Measurements from ENCODE around the gene SOCS1.

Gene SOCS1

DNA sequence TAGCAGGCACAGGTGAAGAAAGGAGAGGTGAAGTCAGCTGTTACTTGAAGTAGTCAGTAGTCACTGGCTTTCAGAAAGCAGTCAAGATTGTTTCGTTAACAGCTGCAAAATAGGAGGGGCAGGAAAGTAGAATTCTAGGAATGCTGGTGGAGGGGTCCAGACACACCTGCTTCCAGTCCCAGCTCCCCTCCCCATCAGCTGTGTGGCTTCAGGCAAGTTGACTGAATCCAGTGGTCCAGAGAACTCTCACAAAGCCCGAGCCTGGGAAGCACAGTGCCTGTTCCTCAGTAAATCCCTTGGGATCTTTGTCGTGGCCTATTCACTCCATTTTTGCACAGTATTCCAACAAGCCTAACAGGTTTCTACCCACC lies 4.6 kb upstream of the SOCS1 start:
- DNase-seq (ENCODE audit: low spot score): no peak

DNA sequence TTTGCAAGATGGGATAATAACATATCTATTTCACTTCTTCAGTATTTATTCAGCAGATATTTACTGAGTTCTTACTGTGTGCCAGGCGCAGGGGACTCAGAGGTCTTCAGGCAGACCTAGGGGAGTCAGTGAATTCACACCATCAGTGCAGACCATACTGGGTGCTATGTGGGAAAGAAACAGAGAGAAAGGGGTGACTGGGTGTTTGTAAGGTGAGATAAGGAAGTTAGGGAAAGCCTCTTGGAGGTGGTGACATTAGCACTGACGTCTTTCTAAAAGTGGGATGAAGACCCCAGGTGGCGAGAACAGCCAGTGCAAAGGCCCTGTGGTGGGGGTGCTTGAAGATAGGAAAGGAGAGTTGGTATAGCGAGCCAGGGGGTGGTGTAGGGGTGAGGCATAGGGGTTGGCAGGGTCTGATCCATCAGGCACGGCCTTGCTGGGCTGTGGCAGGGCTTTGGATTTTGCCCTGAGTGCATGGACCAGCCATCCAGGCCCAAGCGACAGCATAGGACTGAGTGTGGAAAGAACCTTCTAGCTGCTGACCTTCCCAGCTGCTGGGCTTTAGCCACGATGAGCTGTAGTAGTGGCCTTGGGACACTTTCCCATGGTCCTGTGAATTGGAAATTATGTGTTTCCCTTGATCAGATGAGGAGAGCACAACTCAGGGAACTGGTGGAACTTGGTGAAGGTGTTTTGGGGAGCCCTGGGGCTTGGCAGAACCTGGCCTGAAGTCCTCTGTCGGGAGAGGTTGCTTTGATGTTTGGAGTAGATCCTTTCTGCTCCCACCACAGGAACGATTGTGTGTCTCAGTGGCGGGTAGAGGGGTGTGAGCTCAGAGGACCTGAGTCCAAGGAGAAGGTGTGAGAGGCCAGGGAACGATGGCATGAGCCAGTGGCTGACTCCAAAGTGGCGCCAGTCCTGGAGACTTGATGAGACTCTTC lies 3.9 kb upstream of the SOCS1 start:
- no peak for DNase-seq (ENCODE audit: low spot score)

DNA sequence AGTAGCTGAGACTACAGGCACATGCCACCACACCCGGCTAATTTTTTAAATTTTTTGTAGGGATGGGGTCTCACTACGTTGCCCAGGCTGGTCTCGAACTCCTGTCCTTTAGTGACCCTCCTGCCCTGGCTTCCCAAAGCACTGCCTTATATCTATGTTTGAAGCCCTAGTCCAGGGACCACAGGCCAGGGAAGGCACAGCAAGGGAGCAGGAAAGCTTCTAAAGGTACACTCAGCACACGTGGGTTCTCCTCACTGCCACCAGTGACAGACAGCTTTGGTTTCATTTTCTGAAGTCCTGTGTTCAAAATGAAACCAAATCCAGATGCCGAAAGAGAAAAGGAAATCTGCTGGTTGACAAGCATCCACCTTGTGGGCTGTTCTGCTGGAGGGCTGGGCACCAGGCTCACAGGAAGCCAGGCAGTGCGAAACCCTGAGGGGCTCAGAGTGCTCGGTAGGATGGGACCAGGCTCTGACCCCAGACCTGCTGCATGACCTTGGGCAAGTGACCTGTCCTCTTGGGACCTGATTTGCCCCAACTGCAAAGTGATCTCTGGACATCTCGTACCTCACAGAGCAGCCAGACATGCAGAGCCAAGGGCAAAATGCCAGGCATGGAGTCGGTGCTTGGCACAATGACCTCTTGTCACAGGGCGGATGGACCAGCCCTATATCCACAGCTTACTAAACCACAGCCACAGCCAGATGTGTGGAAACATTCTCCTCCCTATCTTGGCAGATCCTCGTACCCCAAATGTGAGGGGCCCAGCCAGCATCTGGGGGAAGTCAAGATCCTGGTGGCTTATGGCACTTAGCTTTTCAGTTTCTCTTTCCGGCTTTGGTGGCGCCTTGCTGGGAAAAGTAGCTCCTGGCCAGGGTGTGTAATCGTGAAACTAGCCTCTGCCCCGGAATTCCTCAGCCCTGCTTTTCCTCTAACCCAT lies 2.8 kb upstream of the SOCS1 start:
- no peak for DNase-seq (ENCODE audit: low spot score)

GRCh38 chr16:11257131-11257938 lies 1.3 kb upstream of the SOCS1 start:
- peak; percentile 81 for DNase-seq (ENCODE audit: low spot score)

- DNase-seq (ENCODE audit: low spot score): peak; percentile 79
Observed at GRCh38 chr16:11256661-11257130, 692 bp upstream of the SOCS1 start.

DNA sequence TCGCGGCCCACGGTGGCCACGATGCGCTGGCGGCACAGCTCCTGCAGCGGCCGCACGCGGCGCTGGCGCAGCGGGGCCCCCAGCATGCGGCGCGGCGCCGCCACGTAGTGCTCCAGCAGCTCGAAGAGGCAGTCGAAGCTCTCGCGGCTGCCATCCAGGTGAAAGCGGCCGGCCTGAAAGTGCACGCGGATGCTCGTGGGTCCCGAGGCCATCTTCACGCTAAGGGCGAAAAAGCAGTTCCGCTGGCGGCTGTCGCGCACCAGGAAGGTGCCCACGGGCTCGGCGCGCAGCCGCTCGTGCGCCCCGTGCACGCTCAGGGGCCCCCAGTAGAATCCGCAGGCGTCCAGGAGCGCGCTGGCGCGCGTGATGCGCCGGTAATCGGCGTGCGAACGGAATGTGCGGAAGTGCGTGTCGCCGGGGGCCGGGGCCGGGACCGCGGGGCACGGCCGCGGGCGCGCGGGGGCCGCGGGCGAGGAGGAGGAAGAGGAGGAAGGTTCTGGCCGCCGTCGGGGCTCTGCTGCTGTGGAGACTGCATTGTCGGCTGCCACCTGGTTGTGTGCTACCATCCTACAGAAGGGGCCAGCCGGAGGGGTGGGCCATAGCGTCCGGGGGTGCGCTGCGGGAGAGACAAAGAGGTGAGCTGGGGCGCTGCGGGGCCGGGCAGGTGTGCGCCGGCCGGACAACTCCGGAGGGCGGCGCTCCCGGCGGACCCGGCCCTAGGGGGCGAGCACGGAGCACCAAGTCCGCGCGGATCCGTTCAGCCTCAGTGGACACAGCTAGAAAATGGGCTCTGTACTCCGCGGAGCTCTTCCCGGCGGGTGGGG lies 879 bp downstream of the SOCS1 start:
- DNase-seq (ENCODE audit: low spot score): peak; percentile 71

GRCh38 chr16:11253995-11254912 lies 1.8 kb downstream of the SOCS1 start:
- DNase-seq (ENCODE audit: low spot score): no peak

- no peak for DNase-seq (ENCODE audit: low spot score)
Observed at GRCh38 chr16:11253009-11253994, 2.7 kb downstream of the SOCS1 start.

DNA sequence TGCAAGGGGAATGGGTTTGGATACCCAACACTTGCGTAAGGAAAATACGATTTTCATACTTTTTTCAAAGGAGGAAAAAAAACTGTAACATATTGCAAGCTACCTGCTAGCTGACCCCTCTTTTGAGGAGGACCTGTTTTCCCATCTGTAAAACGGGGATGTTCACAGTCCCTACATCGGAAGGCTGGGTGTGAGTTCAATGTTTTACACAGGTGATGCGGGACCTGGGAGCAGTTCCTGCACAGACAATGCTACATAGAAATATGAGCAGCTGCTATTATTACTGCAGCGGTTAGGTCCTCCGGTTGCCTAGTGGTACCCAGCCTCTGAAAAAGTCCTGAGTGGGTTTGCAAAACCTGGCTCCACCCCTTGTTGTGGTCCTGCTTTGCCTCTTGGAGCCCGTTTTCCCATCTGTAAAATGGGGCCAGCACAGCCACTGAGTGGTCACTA lies 3.5 kb downstream of the SOCS1 start:
- DNase-seq (ENCODE audit: low spot score): no peak

DNA sequence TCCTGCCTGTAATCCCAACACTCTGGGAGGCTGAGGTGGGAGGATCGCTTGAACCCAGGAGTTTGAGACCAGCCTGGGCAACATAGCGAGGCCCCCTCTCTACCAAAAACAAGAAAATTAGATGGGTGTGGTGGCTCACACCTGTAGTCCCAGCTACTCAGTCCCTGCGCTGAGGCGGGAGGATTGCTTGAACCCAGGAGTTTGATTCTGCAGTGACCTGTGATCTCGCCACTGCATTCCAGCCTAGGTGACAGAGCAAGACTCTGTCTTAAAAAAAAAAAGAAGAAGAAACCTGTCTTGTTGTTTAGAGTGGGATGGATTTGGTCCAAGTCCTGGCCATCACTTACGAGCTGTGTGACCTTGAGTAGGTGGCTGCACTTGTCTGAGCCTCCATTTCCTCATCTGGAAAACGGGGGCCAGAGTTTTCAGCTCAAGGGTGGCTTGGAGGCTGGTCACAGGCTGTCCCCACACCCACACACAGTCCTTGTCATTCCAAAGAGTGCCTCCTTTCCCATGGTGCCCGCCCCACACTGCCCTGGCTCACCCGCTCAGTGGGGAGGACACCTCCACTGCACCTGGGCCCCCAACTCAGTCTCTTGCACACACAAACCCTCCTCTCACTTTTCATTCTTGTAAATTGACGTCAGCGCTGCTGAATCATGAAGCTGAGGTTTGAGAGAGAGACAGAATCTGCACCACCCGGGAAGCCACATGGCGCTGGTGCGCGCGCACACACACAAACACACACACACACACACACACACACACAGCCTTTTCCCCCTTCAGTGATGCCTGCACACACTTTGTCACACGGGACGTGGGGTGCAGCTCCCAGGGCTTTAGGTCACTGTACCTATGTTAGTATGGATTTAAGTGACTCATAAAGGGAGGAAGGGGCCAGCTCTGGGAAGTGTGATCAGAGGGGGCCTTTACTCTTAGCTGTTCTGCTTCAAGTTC lies 4.2 kb downstream of the SOCS1 start:
- DNase-seq (ENCODE audit: low spot score): no peak

DNA sequence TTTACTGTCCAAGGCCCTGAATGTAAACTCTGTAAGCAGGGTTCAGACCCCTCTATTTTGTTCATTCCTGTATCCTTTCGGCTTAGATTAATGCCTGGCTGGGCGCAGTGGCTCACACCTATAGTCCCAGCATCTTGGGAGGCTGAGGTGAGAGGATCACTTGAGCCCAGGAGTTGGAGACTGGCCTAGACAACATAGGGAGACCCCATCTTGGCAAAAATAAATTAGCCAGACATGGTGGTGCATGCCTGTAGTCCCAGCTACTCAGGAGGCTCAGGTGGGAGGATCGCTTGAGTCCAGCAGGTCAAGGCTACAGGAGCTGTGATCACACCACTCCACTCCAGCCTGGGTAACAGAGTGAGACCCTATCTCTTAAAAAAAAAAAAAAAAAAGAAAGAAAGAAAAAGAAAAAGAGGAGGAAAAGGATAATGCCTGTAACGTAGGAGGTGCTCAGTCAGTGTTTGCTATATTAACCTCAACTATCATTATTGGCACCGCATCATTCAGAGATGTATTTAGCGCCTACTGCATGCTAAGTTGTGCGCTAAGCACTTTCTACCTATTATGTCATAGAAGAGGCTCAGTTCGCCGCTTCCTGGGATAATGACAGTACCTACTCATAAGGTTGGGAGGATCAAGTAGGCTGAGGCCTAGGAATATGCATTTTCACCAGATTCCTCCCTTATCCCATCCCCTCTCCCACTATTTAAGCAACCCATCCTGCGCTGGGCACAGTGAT lies 5.0 kb downstream of the SOCS1 start:
- no peak for DNase-seq (ENCODE audit: low spot score)

DNA sequence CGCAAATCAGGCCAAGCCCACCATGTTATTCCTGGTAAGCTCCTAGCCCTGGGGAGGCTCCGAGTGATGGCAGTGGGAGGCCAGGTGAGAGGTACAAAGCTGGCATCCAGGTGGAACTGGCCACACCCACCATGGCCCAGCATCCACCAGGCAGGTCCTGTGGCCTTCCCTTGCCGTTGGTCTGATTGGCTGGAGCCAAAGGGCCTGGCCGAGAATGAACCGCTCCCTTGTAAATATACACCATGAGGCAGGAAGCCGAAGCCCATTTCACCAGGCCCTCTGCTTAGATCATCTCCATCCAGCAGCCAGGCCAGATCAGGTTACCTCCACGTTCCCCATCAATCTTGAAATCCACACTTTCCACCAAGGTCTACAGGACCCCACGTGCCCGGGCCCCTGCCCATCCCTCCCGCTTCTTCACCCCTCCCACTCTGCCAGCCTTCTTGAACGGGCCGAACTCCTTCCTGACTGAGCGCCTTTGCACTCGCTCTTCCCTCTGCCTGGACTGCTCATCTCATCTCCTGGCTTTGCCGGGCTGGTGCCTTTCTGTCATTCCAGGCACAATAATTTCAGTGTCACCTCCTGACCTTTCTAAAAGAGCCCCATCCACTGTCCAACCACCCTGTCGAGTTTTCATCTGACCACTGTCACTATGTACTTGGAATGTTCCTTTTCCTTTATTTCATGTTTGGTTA lies 5.8 kb downstream of the SOCS1 start:
- DNase-seq (ENCODE audit: low spot score): no peak

GRCh38 chr16:11249233-11250061 lies 6.6 kb downstream of the SOCS1 start:
- DNase-seq (ENCODE audit: low spot score): no peak

DNA sequence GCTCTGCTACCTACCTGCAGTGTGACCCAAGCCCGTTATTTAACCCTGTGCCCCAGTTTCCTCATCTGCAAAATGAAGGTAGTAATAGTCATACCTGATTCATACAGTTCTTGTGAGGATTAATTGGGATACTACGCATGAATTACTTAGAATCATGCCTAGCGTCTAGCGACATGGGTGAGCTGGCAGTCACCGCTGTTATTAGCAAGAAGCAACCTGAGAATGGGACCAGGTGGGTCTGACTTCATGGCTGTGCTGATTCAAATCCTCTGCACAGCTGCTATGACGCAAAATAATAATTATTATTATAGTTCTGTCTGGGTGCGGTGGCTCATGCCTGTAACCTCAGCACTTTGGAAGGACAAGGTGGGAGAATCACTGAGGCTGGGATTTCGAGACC lies 7.9 kb downstream of the SOCS1 start:
- no peak for DNase-seq (ENCODE audit: low spot score)

DNA sequence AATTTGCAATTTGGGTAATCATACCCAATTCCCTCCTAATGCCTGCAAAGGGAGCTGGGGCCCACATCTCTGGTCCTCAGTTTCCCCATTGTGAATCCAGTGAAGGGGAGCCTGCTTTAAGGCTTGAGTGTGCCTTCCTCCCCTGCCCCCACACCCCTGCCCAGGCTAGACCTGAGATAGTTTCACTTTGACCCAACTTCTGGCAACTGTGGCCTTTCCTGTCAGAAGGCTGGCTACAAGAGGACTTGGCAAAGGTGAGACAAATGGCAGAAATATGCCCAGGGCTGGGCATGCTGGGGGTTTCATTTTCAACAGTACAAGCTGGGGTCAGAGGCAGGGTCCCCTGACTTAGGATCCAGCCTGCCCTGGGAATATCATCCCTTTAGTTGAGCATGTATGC lies 10.0 kb downstream of the SOCS1 start:
- DNase-seq (ENCODE audit: low spot score): no peak
